ENCODE results near the gene RAB23. TPM values are rescaled to one million over a fixed set of nuclear protein-coding genes. Genes with fewer than 3 reads are reported as not detected.

The RAB23 gene
- 10 to 100 TPM in 6 of 10 donors, 1 to 10 TPM in 4; 7.6 to 16.5 (median 10.9) TPM for total RNA-seq
- polyA plus RNA-seq: 1 to 10 TPM; 3.1 to 4.5 TPM
- long read RNA-seq, donor 1, full-length matches to known transcripts: 16 of 29 reads
- long read RNA-seq, donor 1, partial matches to known transcripts: 1 of 29 reads
- long read RNA-seq, donor 1, other reads (novel, unspliced or antisense): 12 of 29 reads
- long read RNA-seq, donor 2, full-length matches to known transcripts: 14 of 29 reads
- long read RNA-seq, donor 2, partial matches to known transcripts: 0 of 29 reads
- long read RNA-seq, donor 2, other reads (novel, unspliced or antisense): 15 of 29 reads
- long read RNA-seq, donor 3, full-length matches to known transcripts: 3 of 8 reads
- long read RNA-seq, donor 3, partial matches to known transcripts: 0 of 8 reads
- long read RNA-seq, donor 3, other reads (novel, unspliced or antisense): 5 of 8 reads

DNA sequence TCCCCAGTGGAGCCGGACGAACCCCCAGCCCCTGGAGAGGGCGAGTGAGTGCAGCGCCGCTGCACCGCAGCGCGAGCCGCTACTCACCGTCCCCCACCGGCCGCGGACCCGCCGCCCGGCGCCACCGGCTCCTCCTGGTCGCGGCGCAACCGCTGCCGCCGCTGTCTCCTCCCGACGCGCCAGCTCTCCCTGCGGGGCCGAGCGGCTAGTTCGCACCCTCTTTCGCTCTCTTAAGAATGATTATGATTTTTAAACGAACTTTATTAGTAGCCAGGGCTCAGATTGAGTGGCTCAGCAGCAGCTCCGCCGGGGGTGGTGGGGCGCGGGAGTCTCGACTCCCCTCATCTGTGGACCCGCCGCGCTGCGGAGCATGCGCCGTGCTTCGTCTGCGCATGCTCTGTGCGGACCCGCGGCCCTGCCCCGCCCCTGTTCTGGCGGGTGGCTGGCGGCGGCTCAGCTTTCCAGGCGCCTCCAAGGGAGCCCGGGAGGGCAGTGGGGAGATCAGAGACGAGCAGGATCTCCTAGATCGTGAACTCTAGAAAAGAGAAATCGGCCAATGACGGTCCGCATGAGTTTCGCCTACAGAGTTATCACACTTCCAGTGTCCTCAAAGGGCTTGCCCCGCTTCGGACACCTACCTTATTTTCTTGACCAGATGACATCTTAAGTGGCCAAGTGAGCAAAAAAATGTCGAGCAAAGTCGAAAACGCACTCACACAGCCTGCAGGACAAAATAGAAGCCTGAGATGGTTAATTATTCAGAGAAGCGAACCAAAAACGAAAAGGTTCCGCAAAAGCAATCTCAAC lies at the start of gene RAB23:
RAB23 (minus strand) TSS at position 372 of the 807 bp plus-strand sequence. CDS start 11,927 bp downstream, outside the sequence.
- peak; percentile 98 to 99 (median 99) for ATAC-seq
- intact Hi-C loops (cut with DNase I): loop anchor here in 5 of 10 donors (5.0 to 10.0 kb wide), 7 partner anchors 35 to 137 kb away; partner anchors contain the start of genes BAG2 (in 3 of the 5), PRIM2 (in 1 of the 5) and ZNF451 (in 1 of the 5)
- DNase-seq: peak; percentile 83 to 88
- H3K4me3 ChIP-seq: peak within 1 kb of the TSS; percentile 90 to 99 (median 95)
- H3K27me3 ChIP-seq: no peaks in the 10 kb centered on the region
- H3K4me1 ChIP-seq: peaks cover 0 to 14% (median 5%) of the 10 kb centered on the region in 9 donors
- no peaks in the 10 kb centered on the region for H3K36me3 ChIP-seq
- WGBS, 2 donors: 0 to 1% methylated on average over 58 to 69 of the region's 69 CpGs
- peak within 1 kb of the TSS; percentile 76 to 90 (median 86) for H3K27ac ChIP-seq
- TF ChIP-seq, protein P1, sequence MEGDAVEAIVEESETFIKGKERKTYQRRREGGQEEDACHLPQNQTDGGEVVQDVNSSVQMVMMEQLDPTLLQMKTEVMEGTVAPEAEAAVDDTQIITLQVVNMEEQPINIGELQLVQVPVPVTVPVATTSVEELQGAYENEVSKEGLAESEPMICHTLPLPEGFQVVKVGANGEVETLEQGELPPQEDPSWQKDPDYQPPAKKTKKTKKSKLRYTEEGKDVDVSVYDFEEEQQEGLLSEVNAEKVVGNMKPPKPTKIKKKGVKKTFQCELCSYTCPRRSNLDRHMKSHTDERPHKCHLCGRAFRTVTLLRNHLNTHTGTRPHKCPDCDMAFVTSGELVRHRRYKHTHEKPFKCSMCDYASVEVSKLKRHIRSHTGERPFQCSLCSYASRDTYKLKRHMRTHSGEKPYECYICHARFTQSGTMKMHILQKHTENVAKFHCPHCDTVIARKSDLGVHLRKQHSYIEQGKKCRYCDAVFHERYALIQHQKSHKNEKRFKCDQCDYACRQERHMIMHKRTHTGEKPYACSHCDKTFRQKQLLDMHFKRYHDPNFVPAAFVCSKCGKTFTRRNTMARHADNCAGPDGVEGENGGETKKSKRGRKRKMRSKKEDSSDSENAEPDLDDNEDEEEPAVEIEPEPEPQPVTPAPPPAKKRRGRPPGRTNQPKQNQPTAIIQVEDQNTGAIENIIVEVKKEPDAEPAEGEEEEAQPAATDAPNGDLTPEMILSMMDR (IDR thresholded peaks at IDR 0.05): peak in 4 of 9 donors; percentile 8 to 24 (median 19)
- no peaks in the 10 kb centered on the region for H3K9me3 ChIP-seq

DNA sequence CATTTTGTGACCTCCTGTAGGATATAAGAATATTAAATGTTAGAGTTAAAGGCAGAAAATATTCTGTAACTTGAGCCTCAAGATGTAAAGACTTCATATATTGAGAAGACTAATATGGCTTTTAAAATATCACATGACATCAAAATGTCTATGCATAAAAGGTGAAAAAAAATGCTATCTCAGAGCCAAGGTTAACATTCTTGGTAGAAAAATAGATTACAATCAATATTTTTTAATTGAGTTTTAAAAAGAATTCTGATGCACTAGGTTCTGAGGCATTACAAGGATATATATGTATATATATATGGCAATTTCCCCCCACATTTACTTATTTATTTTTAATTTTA lies 46.2 kb upstream of the RAB23 start:
- Histone ChIP-seq H3K27me3 (no peaks in the 10 kb centered on the region), H3K27ac (no peak overlapping the region), H3K36me3 (no peaks in the 10 kb centered on the region), H3K4me3 (no peak overlapping the region), H3K4me1 (peaks cover 0 to 17% (median 4%) of the 10 kb centered on the region in 9 donors), H3K9me3 (peaks cover 0 to 3% (median 0%) of the 10 kb centered on the region in 11 donors)
- ATAC-seq (no peak), DNase-seq (no peak)
- intact Hi-C loops (cut with DNase I): loop anchor here in 1 of 10 donors (2.0 kb wide), 1 partner anchor 49 kb away; the partner anchor contains the start of gene PRIM2
- TF ChIP-seq, protein P1 (IDR thresholded peaks at IDR 0.05): no peak

DNA sequence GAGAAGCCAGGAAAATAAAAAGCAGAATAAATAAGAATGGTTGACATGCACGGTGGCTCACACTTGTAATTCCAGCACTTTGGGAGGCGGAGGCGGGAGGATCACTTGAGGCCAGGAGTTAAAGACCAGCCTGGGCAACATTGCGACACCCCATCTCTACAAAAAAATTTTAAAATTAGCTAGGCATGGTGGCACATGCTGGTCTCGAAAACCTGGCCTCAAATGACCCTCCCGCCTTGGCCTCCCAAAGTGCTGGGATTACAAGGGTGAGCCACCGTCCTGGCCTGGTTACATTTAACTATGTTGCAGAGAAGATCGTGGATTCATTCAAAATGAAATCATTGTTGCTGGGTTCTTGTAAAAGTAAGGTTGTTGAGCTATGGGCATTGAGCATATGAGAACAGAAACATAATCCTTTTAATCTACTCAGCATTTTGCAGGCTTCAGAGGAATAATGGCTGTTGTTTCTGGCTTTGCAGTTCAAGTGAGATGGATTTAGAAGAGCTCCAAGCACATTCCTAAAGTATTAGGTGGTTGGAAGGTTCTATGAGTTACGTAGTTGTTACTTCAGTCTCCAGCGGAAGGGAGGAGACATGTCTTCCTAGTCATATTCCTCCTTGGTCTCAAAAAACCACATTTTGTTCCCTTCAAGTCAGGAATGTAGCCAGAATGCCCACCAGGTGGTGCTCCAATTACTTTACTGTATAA lies 45.6 kb upstream of the RAB23 start:
- intact Hi-C loops (cut with DNase I): loop anchor here in 1 of 10 donors (2.0 kb wide), 1 partner anchor 49 kb away; the partner anchor contains the start of gene PRIM2
- Histone ChIP-seq H3K36me3 (no peaks in the 10 kb centered on the region), H3K4me1 (peaks cover 0 to 20% (median 4%) of the 10 kb centered on the region in 9 donors), H3K27ac (peak overlapping the region in 1 of 10 donors; percentile 41), H3K4me3 (no peak overlapping the region), H3K27me3 (no peaks in the 10 kb centered on the region), H3K9me3 (peaks cover 0 to 3% (median 0%) of the 10 kb centered on the region in 11 donors)
- 84% methylated on average over 10 of the region's 10 CpGs for WGBS, 2 donors
- TF ChIP-seq, protein P1 (IDR thresholded peaks at IDR 0.05): peak in 7 of 9 donors; percentile 21 to 59 (median 50)
- ATAC-seq (peak in 6 of 8 donors; percentile 37 to 93 (median 84)), DNase-seq (peak in 1 of 2 donors; percentile 25)

Data from heart right ventricle (tissue), 16 donors.